ENCODE measurements around the gene LRRC47.

Gene LRRC47

GRCh38 chr1:3745590-3746381, 50.5 kb downstream of the LRRC47 start:
- no peak for TF ChIP-seq GATA2 (IDR thresholded peaks at IDR 0.05; ENCODE audit: low read depth, low read length)
- no peak for TF ChIP-seq GATA3 (IDR thresholded peaks at IDR 0.05; ENCODE audit: low read depth, low read length)

- TF ChIP-seq GATA3 (IDR thresholded peaks at IDR 0.05; ENCODE audit: low read depth, low read length) (no peak), GATA2 (IDR thresholded peaks at IDR 0.05; ENCODE audit: low read depth, low read length) (no peak)
Observed at GRCh38 chr1:3745071-3745470, 51.2 kb downstream of the LRRC47 start.

- TF ChIP-seq GATA2 (IDR thresholded peaks at IDR 0.05; ENCODE audit: low read depth, low read length), result no peak
Observed at GRCh38 chr1:3744646-3745045, 51.7 kb downstream of the LRRC47 start.

GRCh38 chr1:3743826-3744225, 52.5 kb downstream of the LRRC47 start:
- TF ChIP-seq GATA2 (IDR thresholded peaks at IDR 0.05; ENCODE audit: low read depth, low read length), result no peak
- no peak for TF ChIP-seq GATA3 (IDR thresholded peaks at IDR 0.05; ENCODE audit: low read depth, low read length)

- TF ChIP-seq GATA2 (IDR thresholded peaks at IDR 0.05; ENCODE audit: low read depth, low read length), result no peak
- TF ChIP-seq GATA3 (IDR thresholded peaks at IDR 0.05; ENCODE audit: low read depth, low read length), result no peak
Observed at GRCh38 chr1:3743421-3743820, 52.9 kb downstream of the LRRC47 start.

GRCh38 chr1:3742439-3743298, 53.6 kb downstream of the LRRC47 start:
- no peak for TF ChIP-seq GATA3 (IDR thresholded peaks at IDR 0.05; ENCODE audit: low read depth, low read length)
- no peak for TF ChIP-seq GATA2 (IDR thresholded peaks at IDR 0.05; ENCODE audit: low read depth, low read length)

- no peak for TF ChIP-seq GATA2 (IDR thresholded peaks at IDR 0.05; ENCODE audit: low read depth, low read length)
- no peak for TF ChIP-seq GATA3 (IDR thresholded peaks at IDR 0.05; ENCODE audit: low read depth, low read length)
Observed at GRCh38 chr1:3741566-3742438, 54.5 kb downstream of the LRRC47 start.

GRCh38 chr1:3740752-3741151, 55.5 kb downstream of the LRRC47 start:
- TF ChIP-seq GATA3 (IDR thresholded peaks at IDR 0.05; ENCODE audit: low read depth, low read length) (no peak), GATA2 (IDR thresholded peaks at IDR 0.05; ENCODE audit: low read depth, low read length) (no peak)

GRCh38 chr1:3740042-3740441, 56.3 kb downstream of the LRRC47 start:
- TF ChIP-seq GATA2 (IDR thresholded peaks at IDR 0.05; ENCODE audit: low read depth, low read length) (no peak), GATA3 (IDR thresholded peaks at IDR 0.05; ENCODE audit: low read depth, low read length) (no peak)

GRCh38 chr1:3738943-3739342, 57.4 kb downstream of the LRRC47 start:
- TF ChIP-seq GATA3 (IDR thresholded peaks at IDR 0.05; ENCODE audit: low read depth, low read length) (no peak), GATA2 (IDR thresholded peaks at IDR 0.05; ENCODE audit: low read depth, low read length) (no peak)

- TF ChIP-seq GATA2 (IDR thresholded peaks at IDR 0.05; ENCODE audit: low read depth, low read length) (no peak), GATA3 (IDR thresholded peaks at IDR 0.05; ENCODE audit: low read depth, low read length) (no peak)
Observed at GRCh38 chr1:3736708-3737107, 59.6 kb downstream of the LRRC47 start.

- TF ChIP-seq GATA2 (IDR thresholded peaks at IDR 0.05; ENCODE audit: low read depth, low read length) (no peak), GATA3 (IDR thresholded peaks at IDR 0.05; ENCODE audit: low read depth, low read length) (no peak)
Observed at GRCh38 chr1:3736131-3736561, 60.2 kb downstream of the LRRC47 start.

- TF ChIP-seq GATA2 (IDR thresholded peaks at IDR 0.05; ENCODE audit: low read depth, low read length), result no peak
- TF ChIP-seq GATA3 (IDR thresholded peaks at IDR 0.05; ENCODE audit: low read depth, low read length), result no peak
Observed at GRCh38 chr1:3735688-3736087, 60.6 kb downstream of the LRRC47 start.
